HCT116 (cell line): Measurements from ENCODE around the gene TPPP3. TPM values are rescaled to one million over a fixed set of nuclear protein-coding genes. Genes with fewer than 3 reads are reported as not detected.

Experiments
- ATAC-seq: fragments of 200-7000 bp; cut with Tn5 transposase; 2 replicates; pipeline ENCODE4 v1.9.1; 2020; ENCODE audit warnings: mild to moderate bottlenecking, moderate library complexity
- BruUV-seq: library from RNA; stranded (reverse); fragments of 400-500 nt; replicated peaks from 2 replicates; lab custom pipeline; 2021; lab: Mats Ljungman, UMichigan
- CTCF ChIA-PET: fragments of 300-600 bp; sonication (Branson Sonifier 250); formaldehyde crosslinking; loops from one replicate; lab custom pipeline; 2021; ENCODE audit warnings: antibody characterized with exemption; lab: Charles Lee
- POLR2A ChIA-PET: fragments of 300-600, 350-600 bp; sonication (Branson Sonifier 250); formaldehyde crosslinking; loops from one replicate; lab custom pipeline; 2021; ENCODE audit warnings: antibody characterized with exemption; lab: Charles Lee
- RAD21 ChIA-PET, 2 experiments: fragments of 300-600 bp; sonication (Branson Sonifier 250); formaldehyde crosslinking; loops; one replicate each; lab custom pipeline; 2023; ENCODE audit warnings: low total read pairs in 2 of 2; ENCODE audit not compliant: uncharacterized antibody in 2 of 2, unreplicated experiment in 2 of 2, low non-redundant PET in 1 of 2; lab: Charles Lee
- DNase-seq: peaks from one replicate; pipeline ENCODE4 v3.0.0-alpha.2; 2010; ENCODE audit warnings: low read depth, low spot score
- H2AFZ ChIP-seq: fragments of 200-600 bp; shearing (Covaris generic), sonication (generic); 2 replicates; pipeline ENCODE4 v1.6.1; 2017; ENCODE audit warnings: low read depth, mixed run types, mixed read lengths, antibody characterized with exemption, low read length; ENCODE audit not compliant: poor library complexity, severe bottlenecking
- H3K27ac ChIP-seq: 2 replicates; pipeline ENCODE4 v1.5.1; 2012; ENCODE audit warnings: low read depth, low read length
- H3K27me3 ChIP-seq: fragments of 200-600 bp; sonication (generic); 2 replicates; pipeline ENCODE4 v1.6.1; 2016; ENCODE audit warnings: mixed run types, low read length, mixed read lengths; ENCODE audit not compliant: insufficient read depth
- H3K36me3 ChIP-seq, 2 experiments: fragments of 200-500 bp in 1 of 2; fragments of 200-600 bp in 1 of 2; sonication (Bioruptor generic) in 1 of 2; sonication (generic) in 1 of 2; 2 replicates each; pipeline versions ENCODE4 v1.5.1 to v1.6.1; 2014 to 2016; ENCODE audit warnings: low read length in 2 of 2, inconsistent platforms in 1 of 2, mixed read lengths in 1 of 2, mixed run types in 1 of 2; ENCODE audit not compliant: insufficient read depth in 2 of 2, control insufficient read depth in 1 of 2
- H3K4me1 ChIP-seq, 2 experiments: fragments of 200-600 bp in 1 of 2; sonication (generic) in 1 of 2; 2 replicates each; pipeline versions ENCODE4 v1.5.1 to v1.6.1; 2012 to 2017; ENCODE audit warnings: low read length in 2 of 2, inconsistent platforms in 1 of 2, mild to moderate bottlenecking in 1 of 2, mixed read lengths in 1 of 2, mixed run types in 1 of 2, moderate library complexity in 1 of 2; ENCODE audit not compliant: insufficient read depth in 2 of 2, control insufficient read depth in 1 of 2
- H3K4me2 ChIP-seq: fragments of 200-600 bp; sonication (generic); 2 replicates; pipeline ENCODE4 v1.6.1; 2017; ENCODE audit warnings: mixed run types, low read length, mixed read lengths
- H3K4me3 ChIP-seq, 2 experiments: fragments of 200-600 bp in 1 of 2; sonication (generic) in 1 of 2; replicated peaks in 1 of 2; 2 replicates each; pipeline ENCODE4 v1.5.1; 2011 to 2016; ENCODE audit warnings: low read length in 2 of 2, control low read depth in 1 of 2, low read depth in 1 of 2, mild to moderate bottlenecking in 1 of 2, mixed read lengths in 1 of 2, mixed run types in 1 of 2
- H3K79me2 ChIP-seq: fragments of 200-600 bp; sonication (generic); 2 replicates; pipeline ENCODE4 v1.6.1; 2017; ENCODE audit warnings: mild to moderate bottlenecking, mixed run types, low read length, moderate library complexity, mixed read lengths; ENCODE audit not compliant: insufficient read depth
- H3K9ac ChIP-seq: fragments of 200-600 bp; sonication (generic); 2 replicates; pipeline ENCODE4 v1.6.1; 2016; ENCODE audit warnings: low read length, mixed read lengths
- H3K9me2 ChIP-seq: fragments of 200-600 bp; sonication (generic), shearing (Covaris generic); 2 replicates; pipeline ENCODE4 v1.6.1; 2017; ENCODE audit warnings: mixed run types, mild to moderate bottlenecking, moderate library complexity; ENCODE audit not compliant: insufficient read depth
- H3K9me3 ChIP-seq, 2 experiments: fragments of 200-500 bp in 1 of 2; fragments of 200-600 bp in 1 of 2; sonication (Bioruptor generic) in 1 of 2; sonication (generic) in 1 of 2; 2 replicates each; pipeline ENCODE4 v1.6.1; 2014 to 2017; ENCODE audit warnings: low read length in 2 of 2, mixed read lengths in 2 of 2, inconsistent platforms in 1 of 2, low read depth in 1 of 2, mild to moderate bottlenecking in 1 of 2, mixed run types in 1 of 2, moderate library complexity in 1 of 2; ENCODE audit not compliant: control insufficient read depth in 1 of 2, insufficient read depth in 1 of 2
- H4K20me1 ChIP-seq: fragments of 200-600 bp; sonication (generic), shearing (Covaris generic); 2 replicates; pipeline ENCODE4 v1.6.1; 2017; ENCODE audit warnings: mixed run types, mild to moderate bottlenecking, moderate library complexity; ENCODE audit not compliant: insufficient read depth
- CEBPB ChIP-seq: IDR thresholded peaks from 2 replicates; pipeline ENCODE4 v1.6.1; 2012; ENCODE audit warnings: low read depth
- CTCF ChIP-seq, 3 experiments: fragments of 200-600 bp in 1 of 3; sonication (generic) in 1 of 3; IDR thresholded peaks in 2 of 3; conservative IDR thresholded peaks in 1 of 3; 2 replicates each; pipeline ENCODE4 v1.5.1; 2012 to 2017; ENCODE audit warnings: low read depth in 2 of 3, low read length in 2 of 3, antibody characterized with exemption in 1 of 3, borderline replicate concordance in 1 of 3, control low read depth in 1 of 3, mild to moderate bottlenecking in 1 of 3, mixed read lengths in 1 of 3, mixed run types in 1 of 3, moderate library complexity in 1 of 3; ENCODE audit not compliant: insufficient read depth in 1 of 3
- RAD21 ChIP-seq: IDR thresholded peaks from 2 replicates; pipeline ENCODE4 v1.6.1; 2012; ENCODE audit warnings: low read depth, mild to moderate bottlenecking
- TCF7L2 ChIP-seq: IDR thresholded peaks from 2 replicates; pipeline ENCODE4 v1.7.0; 2011; ENCODE audit warnings: borderline replicate concordance, inconsistent platforms; ENCODE audit not compliant: insufficient read depth, insufficient read length; ENCODE audit errors: extremely low read depth
- ZBTB33 ChIP-seq: IDR thresholded peaks from 2 replicates; pipeline ENCODE4 v1.6.1; 2011; ENCODE audit warnings: mild to moderate bottlenecking, low read length, moderate library complexity; ENCODE audit not compliant: insufficient replicate concordance; ENCODE audit errors: extremely low read depth
- intact Hi-C: fragments of 100-400 bp; cut with micrococcal nuclease; formaldehyde crosslinking; loops from 2 replicates; pipeline ENCODE4 v1.10.0; 2022
- total RNA-seq: library from RNA; stranded (reverse); gene quantifications from one replicate; pipeline ENCODE4 v1.2.1, GENCODE V29; 2021; ENCODE audit not compliant: unreplicated experiment

Gene TPPP3
- total RNA-seq, 1 experiment from 2014 or later: 1.2 TPM

GRCh38 chr16:67409631-67410030, 16.3 kb upstream of the TPPP3 start:
- H3K9me3 ChIP-seq: no peaks in the 10 kb centered on the region
- H4K20me1 ChIP-seq: no peaks in the 10 kb centered on the region
- ChIA-PET POLR2A (no interaction called here), CTCF (no interaction called here), RAD21 (no interaction called here)
- no peak for DNase-seq
- H3K4me3 ChIP-seq: no peak overlapping the region
- H3K4me2 ChIP-seq: no peak overlapping the region
- no peaks in the 10 kb centered on the region for H3K9me2 ChIP-seq
- no TSS peak for BruUV-seq
- no peak for TF ChIP-seq CEBPB
- no peak for TF ChIP-seq TCF7L2
- no peak for TF ChIP-seq ZBTB33
- no peaks in the 10 kb centered on the region for H3K36me3 ChIP-seq
- no peak overlapping the region for H2AFZ ChIP-seq
- H3K79me2 ChIP-seq: no peaks in the 10 kb centered on the region
- H3K4me1 ChIP-seq: peaks cover 14 to 27% of the 10 kb centered on the region in 2 experiments
- no peak overlapping the region for H3K27ac ChIP-seq
- intact Hi-C loops: no loop called here
- H3K27me3 ChIP-seq: no peaks in the 10 kb centered on the region
- ATAC-seq: no peak
- no peak overlapping the region for H3K9ac ChIP-seq

GRCh38 chr16:67407788-67408452, 14.6 kb upstream of the TPPP3 start:
- Histone ChIP-seq H3K27ac (no peak overlapping the region), H3K9me2 (no peaks in the 10 kb centered on the region), H2AFZ (no peak overlapping the region), H3K79me2 (no peaks in the 10 kb centered on the region), H4K20me1 (no peaks in the 10 kb centered on the region), H3K9ac (no peak overlapping the region), H3K27me3 (no peaks in the 10 kb centered on the region), H3K36me3 (no peaks in the 10 kb centered on the region)
- BruUV-seq: no TSS peak
- ATAC-seq (no peak), DNase-seq (no peak)
- RAD21 ChIA-PET: no interaction called here
- intact Hi-C loops: no loop called here
- CTCF ChIA-PET: interaction anchor here (0.7 to 1.2 kb wide), 4 partner anchors 9 to 209 kb away, joined by 3 to 5 read pairs (median 4); partner anchors contain the start of gene ELMO3
- TF ChIP-seq CTCF (IDR thresholded peaks at IDR 0.05 in 2 of 3, conservative IDR thresholded peaks at IDR 0.05 in 1 of 3; ENCODE audit: borderline replicate concordance in 1 of 3, insufficient read depth in 1 of 3, low read depth in 2 of 3, low read length in 2 of 3): peak in 2 of 3 experiments; percentile 15 to 34; a peak in 2 of 6 replicates
- TF ChIP-seq RAD21: no peak
- TF ChIP-seq, all 23 proteins: peak for 1
- no peak overlapping the region for H3K4me2 ChIP-seq
- H3K4me3 ChIP-seq: no peak overlapping the region
- POLR2A ChIA-PET: no interaction called here
- peaks cover 23 to 38% of the 10 kb centered on the region in 2 experiments for H3K4me1 ChIP-seq
- H3K9me3 ChIP-seq: no peaks in the 10 kb centered on the region
